ENCODE results near the gene FANCG.

FANCG gene

DNA sequence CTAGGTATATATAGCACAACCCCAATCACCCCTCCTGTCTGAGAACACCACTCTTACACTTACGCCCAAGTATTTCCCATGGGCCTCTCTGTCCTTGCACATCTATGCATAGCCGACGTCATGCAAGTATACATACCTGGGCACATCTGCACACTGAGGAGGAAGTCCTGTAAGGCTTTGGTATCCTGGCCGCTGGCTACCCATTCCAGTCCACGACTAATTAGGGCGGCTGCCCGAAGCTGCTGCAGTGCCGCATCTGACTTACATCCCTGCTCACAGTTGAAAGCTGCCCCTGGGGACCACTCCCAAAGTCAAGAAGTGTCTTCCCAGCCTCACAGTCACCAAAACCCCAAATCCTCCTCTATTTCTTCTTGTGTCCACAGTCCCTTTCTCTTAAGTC lies 5.0 kb downstream of the FANCG start:
- Histone ChIP-seq H3K27me3 (no peaks in the 10 kb centered on the region), H3K9me3 (no peaks in the 10 kb centered on the region), H3K36me3 (peaks cover 0 to 18% (median 0%) of the 10 kb centered on the region in 3 donors), H3K27ac (no peak overlapping the region), H3K4me1 (peaks cover 0 to 33% (median 29%) of the 10 kb centered on the region in 4 donors), H3K4me3 (no peak overlapping the region)
- DNase-seq, result peak in 1 of 2 donors; percentile 54
- intact Hi-C loops (cut with DNase I; ENCODE audit: low total_unique reads), result no loop called here
- TF ChIP-seq, protein P1, sequence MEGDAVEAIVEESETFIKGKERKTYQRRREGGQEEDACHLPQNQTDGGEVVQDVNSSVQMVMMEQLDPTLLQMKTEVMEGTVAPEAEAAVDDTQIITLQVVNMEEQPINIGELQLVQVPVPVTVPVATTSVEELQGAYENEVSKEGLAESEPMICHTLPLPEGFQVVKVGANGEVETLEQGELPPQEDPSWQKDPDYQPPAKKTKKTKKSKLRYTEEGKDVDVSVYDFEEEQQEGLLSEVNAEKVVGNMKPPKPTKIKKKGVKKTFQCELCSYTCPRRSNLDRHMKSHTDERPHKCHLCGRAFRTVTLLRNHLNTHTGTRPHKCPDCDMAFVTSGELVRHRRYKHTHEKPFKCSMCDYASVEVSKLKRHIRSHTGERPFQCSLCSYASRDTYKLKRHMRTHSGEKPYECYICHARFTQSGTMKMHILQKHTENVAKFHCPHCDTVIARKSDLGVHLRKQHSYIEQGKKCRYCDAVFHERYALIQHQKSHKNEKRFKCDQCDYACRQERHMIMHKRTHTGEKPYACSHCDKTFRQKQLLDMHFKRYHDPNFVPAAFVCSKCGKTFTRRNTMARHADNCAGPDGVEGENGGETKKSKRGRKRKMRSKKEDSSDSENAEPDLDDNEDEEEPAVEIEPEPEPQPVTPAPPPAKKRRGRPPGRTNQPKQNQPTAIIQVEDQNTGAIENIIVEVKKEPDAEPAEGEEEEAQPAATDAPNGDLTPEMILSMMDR (IDR thresholded peaks at IDR 0.05), result no peak

DNA sequence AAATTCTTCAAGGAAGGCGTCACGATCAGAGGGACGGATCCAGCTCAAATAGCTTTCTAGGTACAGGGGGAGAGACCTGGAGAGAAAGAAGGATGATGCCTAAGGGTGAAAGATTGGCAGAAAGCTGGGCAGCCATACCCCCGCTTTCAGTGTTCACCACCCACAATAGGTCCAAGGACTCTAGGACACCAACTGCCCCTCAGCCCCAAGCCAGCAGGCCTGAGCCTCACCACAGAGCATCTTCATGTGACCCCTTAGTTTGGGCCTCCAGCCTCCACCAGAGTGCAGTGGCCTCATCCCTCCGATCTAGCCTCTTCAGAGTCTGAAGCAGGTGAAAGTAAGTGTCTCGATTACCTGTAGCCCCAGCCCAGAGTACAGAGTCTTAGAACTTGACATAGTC lies 5.6 kb downstream of the FANCG start:
- Histone ChIP-seq H3K4me1 (peaks cover 0 to 36% (median 32%) of the 10 kb centered on the region in 4 donors), H3K36me3 (peaks cover 0 to 18% (median 0%) of the 10 kb centered on the region in 3 donors), H3K27ac (no peak overlapping the region), H3K4me3 (no peak overlapping the region), H3K27me3 (no peaks in the 10 kb centered on the region), H3K9me3 (no peaks in the 10 kb centered on the region)
- intact Hi-C loops (cut with DNase I; ENCODE audit: low total_unique reads), result no loop called here
- TF ChIP-seq, protein P1 (IDR thresholded peaks at IDR 0.05), result no peak
- DNase-seq, result peak in 1 of 2 donors; percentile 46

DNA sequence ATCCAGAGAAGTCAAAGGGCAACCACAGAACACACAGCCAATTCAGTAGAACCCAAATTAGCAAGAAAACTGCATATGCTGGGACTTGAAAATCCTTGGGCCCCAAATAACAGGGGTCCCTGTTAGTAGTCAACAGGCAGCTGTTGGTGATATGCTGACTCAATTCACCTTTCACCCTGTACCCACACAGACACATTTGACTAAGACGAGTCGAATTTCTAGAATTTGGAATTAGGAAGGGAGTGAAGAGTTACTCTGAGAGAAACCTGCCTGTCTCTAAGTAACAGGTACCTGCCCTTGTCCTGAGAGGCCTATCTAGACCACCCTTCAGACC lies 6.5 kb downstream of the FANCG start:
- H3K36me3 ChIP-seq, result peaks cover 0 to 20% (median 1%) of the 10 kb centered on the region in 3 donors
- H3K4me3 ChIP-seq, result no peak overlapping the region
- no peaks in the 10 kb centered on the region for H3K9me3 ChIP-seq
- intact Hi-C loops (cut with DNase I; ENCODE audit: low total_unique reads), result no loop called here
- H3K27ac ChIP-seq, result peak overlapping the region; percentile 96 to 99
- no peak for DNase-seq
- TF ChIP-seq, protein P1 (IDR thresholded peaks at IDR 0.05), result no peak
- peaks cover 0 to 36% (median 33%) of the 10 kb centered on the region in 4 donors for H3K4me1 ChIP-seq
- H3K27me3 ChIP-seq, result no peaks in the 10 kb centered on the region

DNA sequence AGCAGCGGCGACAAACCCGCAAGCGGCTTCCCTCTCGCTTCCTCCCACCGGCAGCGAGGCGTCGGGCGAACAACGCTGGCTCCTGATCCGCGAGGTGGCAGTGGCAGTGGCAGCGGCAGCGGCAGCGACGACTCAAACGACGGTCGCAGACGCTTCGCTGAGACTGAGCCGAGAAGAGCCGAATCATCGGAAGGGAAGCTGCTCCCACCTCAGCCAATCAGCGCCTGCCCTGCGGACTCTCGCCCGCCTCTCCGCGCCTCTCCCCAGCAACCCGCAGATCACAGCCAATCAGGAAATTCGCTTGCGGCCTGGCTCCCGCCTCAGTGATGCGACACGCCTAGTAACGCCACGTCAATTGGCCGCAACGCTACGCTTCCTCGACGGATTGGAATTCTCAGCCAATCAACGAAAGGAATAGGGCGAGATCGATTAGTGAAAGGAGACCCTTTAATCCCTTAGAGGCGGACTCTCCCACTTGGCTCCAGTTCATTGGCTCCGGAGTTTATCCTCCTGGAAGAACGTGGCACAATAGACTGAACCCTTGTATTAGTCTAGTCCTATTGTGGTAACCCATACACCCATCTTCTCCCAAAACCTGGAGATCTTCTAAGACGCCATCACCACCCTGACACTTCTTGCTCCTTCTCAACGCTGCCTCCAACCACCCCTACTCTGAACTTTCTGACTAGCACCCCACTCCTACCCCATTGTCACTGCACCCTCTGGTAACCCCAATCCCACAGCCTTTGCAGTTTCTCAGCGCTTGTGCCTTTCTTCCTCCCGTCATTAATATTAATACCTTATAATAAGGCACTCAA lies 7.1 kb downstream of the FANCG start, which contains the start of gene VCP:
TSS of gene VCP (minus strand) at position 165 of the 818 bp plus-strand sequence. CDS start 272 bp downstream, outside the sequence.
- H3K4me3 ChIP-seq, result peak within 1 kb of the TSS; percentile 85 to 95
- DNase-seq, result peak; percentile 97 to 99
- peak within 1 kb of the TSS; percentile 96 to 99 for H3K27ac ChIP-seq
- no peaks in the 10 kb centered on the region for H3K27me3 ChIP-seq
- no peaks in the 10 kb centered on the region for H3K9me3 ChIP-seq
- H3K4me1 ChIP-seq, result peaks cover 0 to 42% (median 35%) of the 10 kb centered on the region in 4 donors
- TF ChIP-seq, protein P1 (IDR thresholded peaks at IDR 0.05), result no peak
- intact Hi-C loops (cut with DNase I; ENCODE audit: low total_unique reads), result no loop called here
- H3K36me3 ChIP-seq, result peaks cover 3 to 26% (median 7%) of the 10 kb centered on the region in 3 donors

DNA sequence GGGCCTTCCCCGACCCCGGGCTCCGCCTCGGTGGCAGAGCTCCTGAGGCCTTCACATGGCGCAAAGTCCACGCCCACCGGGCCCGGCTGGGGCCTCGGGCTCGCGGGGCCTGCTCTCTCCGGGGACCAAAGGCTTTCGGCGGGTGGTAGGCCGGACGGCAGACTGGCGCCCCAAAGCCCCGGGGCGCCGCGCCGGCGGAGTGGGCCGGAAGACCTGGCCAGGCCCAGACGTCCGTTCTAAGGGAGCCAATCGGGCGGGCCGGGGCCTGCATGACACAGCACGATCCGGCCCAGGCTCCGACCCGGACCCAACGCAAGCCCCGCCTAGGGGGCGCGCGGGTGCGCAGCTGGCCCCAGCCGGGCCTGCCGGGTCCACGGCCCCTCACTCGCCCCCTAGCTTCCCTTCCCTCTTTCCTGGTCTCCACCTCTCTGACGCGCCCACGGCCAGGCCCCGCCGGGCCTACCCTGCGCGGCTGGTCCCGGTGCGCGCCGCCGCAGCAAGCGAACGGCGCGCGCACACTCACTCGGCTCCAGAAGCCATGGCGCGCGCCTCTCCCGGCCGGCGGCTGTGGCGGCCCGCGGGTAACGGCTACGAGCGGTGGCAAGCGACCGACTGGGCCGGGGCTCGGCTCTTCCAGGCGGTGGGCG lies 7.8 kb downstream of the FANCG start:
- H3K36me3 ChIP-seq, result peaks cover 10 to 33% (median 14%) of the 10 kb centered on the region in 3 donors
- peak overlapping the region; percentile 85 to 95 for H3K4me3 ChIP-seq
- TF ChIP-seq, protein P1 (IDR thresholded peaks at IDR 0.05), result peak; percentile 20 to 24
- H3K27me3 ChIP-seq, result no peaks in the 10 kb centered on the region
- intact Hi-C loops (cut with DNase I; ENCODE audit: low total_unique reads), result no loop called here
- H3K4me1 ChIP-seq, result peaks cover 0 to 47% (median 36%) of the 10 kb centered on the region in 4 donors
- H3K9me3 ChIP-seq, result no peaks in the 10 kb centered on the region
- DNase-seq, result peak; percentile 86 to 90
- H3K27ac ChIP-seq, result peak overlapping the region; percentile 96 to 99

Measured in tibial artery (tissue), 4 donors.